D721Med (cell line): ENCODE data around the gene PCSK4.

Source experiments
- DNase-seq: peaks from one replicate; pipeline ENCODE4 v3.0.0; 2011; ENCODE audit warnings: low spot score; ENCODE audit not compliant: insufficient read length
- FAIRE-seq: peaks from 2 replicates; lab custom pipeline; 2011; peaks lifted over from hg19 to GRCh38; lab: Jason Lieb, UNC
- TF ChIP-seq, protein P1 (sequence below): IDR thresholded peaks from 2 replicates; pipeline ENCODE4 v1.5.1; 2012; ENCODE audit warnings: mild to moderate bottlenecking, control low read depth; ENCODE audit not compliant: insufficient read depth; ENCODE audit errors: missing control alignments

Gene PCSK4

DNA sequence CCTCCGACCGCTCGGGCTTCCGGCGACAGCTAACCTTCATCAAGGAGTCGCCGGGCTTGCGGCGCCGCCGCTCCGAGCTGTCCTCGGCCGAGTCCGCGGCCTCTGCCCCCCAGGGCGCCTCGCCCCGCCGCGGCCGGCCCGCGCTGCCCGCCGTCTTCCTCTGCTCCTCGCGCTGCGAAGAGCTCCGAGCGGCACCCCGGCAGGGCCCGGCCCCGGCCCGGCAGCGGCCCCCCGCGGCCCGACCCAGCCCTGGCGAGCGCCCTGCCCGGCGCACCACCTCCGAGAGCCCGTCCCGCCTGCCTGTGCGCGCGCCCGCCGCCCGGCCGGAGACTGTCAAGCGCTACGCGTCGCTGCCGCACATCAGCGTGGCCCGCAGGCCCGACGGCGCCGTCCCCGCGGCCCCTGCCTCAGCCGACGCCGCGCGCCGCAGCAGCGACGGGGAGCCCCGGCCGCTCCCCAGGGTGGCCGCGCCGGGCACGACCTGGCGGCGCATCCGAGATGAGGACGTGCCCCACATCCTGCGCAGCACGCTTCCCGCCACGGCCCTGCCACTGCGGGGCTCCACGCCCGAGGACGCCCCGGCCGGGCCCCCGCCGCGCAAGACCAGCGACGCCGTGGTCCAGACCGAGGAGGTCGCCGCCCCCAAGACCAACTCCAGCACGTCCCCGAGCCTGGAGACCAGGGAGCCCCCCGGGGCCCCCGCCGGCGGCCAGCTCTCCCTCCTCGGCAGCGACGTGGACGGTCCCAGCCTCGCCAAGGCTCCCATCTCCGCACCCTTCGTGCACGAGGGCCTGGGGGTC, 20.7 kb downstream of the PCSK4 start:
- FAIRE-seq, result no peak
- TF ChIP-seq, protein P1, sequence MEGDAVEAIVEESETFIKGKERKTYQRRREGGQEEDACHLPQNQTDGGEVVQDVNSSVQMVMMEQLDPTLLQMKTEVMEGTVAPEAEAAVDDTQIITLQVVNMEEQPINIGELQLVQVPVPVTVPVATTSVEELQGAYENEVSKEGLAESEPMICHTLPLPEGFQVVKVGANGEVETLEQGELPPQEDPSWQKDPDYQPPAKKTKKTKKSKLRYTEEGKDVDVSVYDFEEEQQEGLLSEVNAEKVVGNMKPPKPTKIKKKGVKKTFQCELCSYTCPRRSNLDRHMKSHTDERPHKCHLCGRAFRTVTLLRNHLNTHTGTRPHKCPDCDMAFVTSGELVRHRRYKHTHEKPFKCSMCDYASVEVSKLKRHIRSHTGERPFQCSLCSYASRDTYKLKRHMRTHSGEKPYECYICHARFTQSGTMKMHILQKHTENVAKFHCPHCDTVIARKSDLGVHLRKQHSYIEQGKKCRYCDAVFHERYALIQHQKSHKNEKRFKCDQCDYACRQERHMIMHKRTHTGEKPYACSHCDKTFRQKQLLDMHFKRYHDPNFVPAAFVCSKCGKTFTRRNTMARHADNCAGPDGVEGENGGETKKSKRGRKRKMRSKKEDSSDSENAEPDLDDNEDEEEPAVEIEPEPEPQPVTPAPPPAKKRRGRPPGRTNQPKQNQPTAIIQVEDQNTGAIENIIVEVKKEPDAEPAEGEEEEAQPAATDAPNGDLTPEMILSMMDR, result no peak
- DNase-seq, result no peak

DNA sequence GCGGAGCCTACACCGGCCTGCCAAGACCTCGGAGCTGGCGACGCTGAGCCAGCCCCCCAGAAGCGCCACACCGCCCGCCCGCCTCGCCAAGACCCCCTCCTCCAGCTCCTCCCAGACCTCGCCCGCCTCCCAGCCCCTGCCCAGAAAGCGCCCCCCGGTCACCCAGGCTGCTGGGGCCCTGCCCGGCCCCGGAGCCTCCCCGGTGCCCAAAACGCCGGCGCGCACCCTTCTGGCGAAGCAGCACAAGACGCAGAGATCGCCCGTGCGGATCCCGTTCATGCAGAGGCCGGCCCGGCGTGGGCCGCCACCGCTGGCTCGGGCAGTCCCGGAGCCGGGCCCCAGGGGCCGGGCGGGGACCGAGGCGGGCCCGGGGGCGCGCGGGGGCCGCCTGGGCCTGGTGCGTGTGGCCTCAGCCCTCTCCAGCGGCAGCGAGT, 21.3 kb downstream of the PCSK4 start:
- no peak for FAIRE-seq
- TF ChIP-seq, protein P1, result peak; percentile 22
- no peak for DNase-seq

DNA sequence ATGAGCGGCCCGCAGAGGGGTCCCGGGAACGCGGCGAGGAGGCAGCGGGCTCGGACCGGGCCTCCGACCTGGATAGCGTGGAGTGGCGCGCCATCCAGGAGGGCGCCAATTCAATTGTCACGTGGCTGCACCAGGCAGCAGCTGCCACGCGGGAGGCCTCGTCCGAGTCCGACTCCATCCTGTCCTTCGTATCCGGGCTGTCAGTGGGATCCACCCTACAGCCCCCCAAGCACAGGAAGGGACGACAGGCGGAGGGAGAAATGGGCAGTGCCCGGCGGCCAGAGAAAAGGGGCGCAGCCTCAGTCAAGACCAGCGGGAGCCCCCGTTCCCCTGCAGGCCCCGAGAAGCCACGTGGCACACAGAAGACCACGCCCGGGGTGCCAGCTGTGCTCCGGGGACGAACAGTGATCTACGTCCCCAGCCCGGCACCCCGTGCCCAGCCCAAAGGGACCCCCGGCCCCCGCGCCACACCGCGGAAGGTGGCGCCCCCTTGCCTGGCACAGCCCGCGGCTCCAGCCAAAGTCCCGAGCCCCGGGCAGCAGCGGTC, 21.8 kb downstream of the PCSK4 start:
- TF ChIP-seq, protein P1, result no peak
- no peak for DNase-seq
- FAIRE-seq, result no peak

DNA sequence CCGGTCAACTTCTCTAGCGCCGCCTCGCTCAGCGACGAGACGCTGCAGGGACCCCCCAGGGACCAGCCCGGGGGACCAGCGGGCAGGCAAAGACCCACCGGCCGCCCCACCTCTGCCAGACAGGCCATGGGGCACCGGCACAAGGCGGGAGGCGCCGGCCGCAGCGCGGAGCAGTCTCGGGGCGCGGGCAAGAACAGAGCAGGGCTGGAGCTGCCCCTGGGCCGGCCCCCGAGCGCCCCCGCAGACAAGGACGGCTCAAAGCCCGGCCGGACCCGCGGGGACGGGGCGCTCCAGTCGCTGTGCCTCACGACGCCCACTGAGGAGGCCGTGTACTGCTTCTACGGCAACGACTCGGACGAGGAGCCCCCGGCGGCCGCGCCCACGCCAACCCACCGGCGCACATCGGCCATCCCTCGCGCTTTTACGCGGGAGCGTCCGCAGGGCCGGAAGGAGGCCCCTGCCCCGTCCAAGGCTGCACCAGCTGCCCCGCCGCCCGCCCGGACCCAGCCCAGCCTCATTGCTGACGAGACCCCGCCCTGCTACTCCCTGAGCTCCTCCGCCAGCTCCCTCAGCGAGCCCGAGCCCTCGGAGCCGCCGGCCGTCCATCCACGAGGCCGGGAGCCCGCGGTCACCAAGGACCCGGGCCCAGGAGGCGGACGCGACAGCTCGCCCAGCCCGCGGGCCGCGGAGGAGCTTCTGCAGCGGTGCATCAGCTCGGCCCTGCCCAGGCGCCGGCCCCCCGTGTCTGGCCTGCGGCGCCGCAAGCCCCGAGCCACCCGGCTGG, 22.5 kb downstream of the PCSK4 start:
- no peak for FAIRE-seq
- DNase-seq, result no peak
- TF ChIP-seq, protein P1, result no peak

DNA sequence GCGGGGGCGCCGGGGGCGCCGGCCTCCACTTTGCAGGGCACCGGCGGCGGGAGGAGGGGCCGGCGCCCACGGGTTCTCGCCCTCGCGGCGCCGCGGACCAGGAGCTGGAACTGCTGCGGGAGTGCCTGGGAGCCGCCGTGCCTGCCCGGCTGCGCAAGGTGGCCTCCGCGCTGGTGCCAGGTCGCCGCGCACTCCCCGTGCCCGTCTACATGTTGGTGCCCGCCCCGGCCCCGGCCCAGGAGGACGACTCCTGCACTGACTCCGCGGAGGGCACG, 23.0 kb downstream of the PCSK4 start:
- TF ChIP-seq, protein P1, result no peak
- FAIRE-seq, result no peak
- DNase-seq, result no peak

DNA sequence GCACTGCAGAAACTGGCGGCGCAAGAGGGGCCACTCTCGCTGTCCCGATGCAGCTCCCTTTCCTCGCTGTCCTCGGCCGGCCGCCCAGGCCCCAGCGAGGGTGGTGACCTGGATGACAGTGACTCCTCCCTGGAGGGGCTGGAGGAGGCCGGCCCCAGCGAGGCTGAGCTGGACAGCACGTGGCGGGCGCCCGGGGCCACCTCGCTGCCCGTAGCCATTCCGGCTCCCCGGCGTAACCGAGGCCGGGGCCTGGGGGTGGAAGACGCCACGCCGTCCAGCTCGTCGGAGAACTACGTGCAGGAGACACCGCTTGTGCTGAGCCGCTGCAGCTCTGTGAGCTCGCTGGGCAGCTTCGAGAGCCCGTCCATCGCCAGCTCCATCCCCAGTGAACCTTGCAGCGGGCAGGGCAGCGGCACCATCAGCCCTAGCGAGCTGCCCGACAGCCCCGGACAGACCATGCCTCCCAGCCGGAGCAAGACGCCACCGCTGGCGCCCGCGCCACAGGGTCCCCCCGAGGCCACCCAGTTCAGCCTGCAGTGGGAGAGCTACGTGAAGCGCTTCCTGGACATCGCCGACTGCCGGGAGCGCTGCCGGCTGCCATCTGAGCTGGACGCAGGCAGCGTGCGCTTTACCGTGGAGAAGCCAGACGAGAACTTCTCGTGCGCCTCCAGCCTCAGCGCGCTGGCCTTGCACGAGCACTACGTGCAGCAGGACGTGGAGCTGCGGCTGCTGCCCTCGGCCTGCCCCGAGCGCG, 23.5 kb downstream of the PCSK4 start:
- no peak for FAIRE-seq

More for the DNA sequence above, 23.5 kb downstream of the PCSK4 start:
- no peak for DNase-seq
- TF ChIP-seq, protein P1, result no peak
